Stimulated activated CD8-positive, alpha-beta memory T cell treated with anti-CD3 and anti-CD28 coated beads, Interleukin-7, amount 100 ng/mL, for 1 hour (primary cell): ENCODE measurements around the gene IFNL1.
"Not testable (repeated sequence)": the region's sequence is repeated elsewhere in the genome, so short reads cannot be mapped to it uniquely, and the experiment has no call there.

Experiments
- DNase-seq, 2 donors: peaks; one replicate each; pipeline ENCODE4 v3.0.0-alpha.2; 2020; ENCODE audit warnings: low read depth in 2 of 2

Gene IFNL1

GRCh38 chr19:39332293-39332692 is 36.1 kb downstream of the IFNL1 start:
- DNase-seq = no peak

GRCh38 chr19:39332738-39333137 is 36.5 kb downstream of the IFNL1 start:
- DNase-seq = not testable (repeated sequence)

GRCh38 chr19:39333507-39333906 is 37.3 kb downstream of the IFNL1 start:
- DNase-seq = no peak

- no peak for DNase-seq
Observed at GRCh38 chr19:39334444-39334976, 38.3 kb downstream of the IFNL1 start.

- DNase-seq = no peak
Observed at GRCh38 chr19:39335168-39335548, 39.0 kb downstream of the IFNL1 start.

GRCh38 chr19:39336483-39336882 is 40.3 kb downstream of the IFNL1 start:
- DNase-seq = no peak

- DNase-seq = no peak
Observed at GRCh38 chr19:39339674-39340073, 43.5 kb downstream of the IFNL1 start.

- DNase-seq = not testable (repeated sequence)
Observed at GRCh38 chr19:39340156-39340555, 43.9 kb downstream of the IFNL1 start.

GRCh38 chr19:39341129-39341718 is 45.0 kb downstream of the IFNL1 start:
- DNase-seq = peak in 1 of 2 donors; percentile 17

- DNase-seq = peak; percentile 98
Observed at GRCh38 chr19:39341719-39342604, 45.8 kb downstream of the IFNL1 start, which contains the start of gene SAMD4B. Gene SAMD4B (plus strand): TSS chr19:39342421. CDS start chr19:39356894, 14,473 bp downstream.

- no peak for DNase-seq
Observed at GRCh38 chr19:39342647-39343305, 46.6 kb downstream of the IFNL1 start.

GRCh38 chr19:39345956-39346355 is 49.7 kb downstream of the IFNL1 start:
- DNase-seq = no peak

- no peak for DNase-seq
Observed at GRCh38 chr19:39347332-39348164, 51.3 kb downstream of the IFNL1 start.
